Cardiac fibroblast (primary cell): Measurements from ENCODE around the gene GRM7.

Experiments used
- DNase-seq, 2 donors: peaks; one replicate each; pipeline versions ENCODE4 v3.0.0 to v3.0.0-alpha.2; 2010; ENCODE audit warnings: low read depth in 2 of 2
- H3K4me3 ChIP-seq, 2 donors: replicated peaks in 1 of 2; 1 replicate in 1 of 2; 2 replicates in 1 of 2; pipeline ENCODE4 v1.5.1; 2011; ENCODE audit warnings: low read depth in 2 of 2, low read length in 2 of 2, mild to moderate bottlenecking in 2 of 2, moderate library complexity in 1 of 2
- CTCF ChIP-seq: IDR thresholded peaks from one replicate; pipeline ENCODE4 v1.5.1; 2011; ENCODE audit warnings: low read depth, mild to moderate bottlenecking, low read length, inconsistent platforms

Gene GRM7

GRCh38 chr3:7760718-7761117 is 899.8 kb downstream of the GRM7 start:
- no peak overlapping the region for H3K4me3 ChIP-seq
- TF ChIP-seq CTCF, result no peak
- no peak for DNase-seq

DNA sequence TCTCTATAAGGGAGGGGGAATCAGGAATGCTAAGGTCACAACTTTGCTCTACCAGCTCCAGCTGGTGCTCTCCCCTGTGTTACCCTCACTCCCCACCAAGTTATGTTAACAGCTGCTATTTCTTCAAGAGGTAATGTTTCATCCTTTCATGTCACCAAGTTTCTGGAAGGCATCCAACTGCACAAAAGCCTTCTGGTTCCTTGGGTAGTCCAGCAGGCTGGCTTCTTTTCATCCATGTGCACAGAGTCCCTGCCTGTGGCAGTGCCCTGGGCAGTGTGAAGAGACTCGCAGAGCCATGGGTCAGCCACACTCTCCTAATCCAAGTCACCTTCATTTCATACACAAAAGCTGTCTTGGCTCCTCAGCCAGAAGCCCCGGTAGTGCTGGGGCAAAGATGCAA is 903.2 kb downstream of the GRM7 start:
- no peak overlapping the region for H3K4me3 ChIP-seq
- DNase-seq, result no peak
- TF ChIP-seq CTCF, result no peak

DNA sequence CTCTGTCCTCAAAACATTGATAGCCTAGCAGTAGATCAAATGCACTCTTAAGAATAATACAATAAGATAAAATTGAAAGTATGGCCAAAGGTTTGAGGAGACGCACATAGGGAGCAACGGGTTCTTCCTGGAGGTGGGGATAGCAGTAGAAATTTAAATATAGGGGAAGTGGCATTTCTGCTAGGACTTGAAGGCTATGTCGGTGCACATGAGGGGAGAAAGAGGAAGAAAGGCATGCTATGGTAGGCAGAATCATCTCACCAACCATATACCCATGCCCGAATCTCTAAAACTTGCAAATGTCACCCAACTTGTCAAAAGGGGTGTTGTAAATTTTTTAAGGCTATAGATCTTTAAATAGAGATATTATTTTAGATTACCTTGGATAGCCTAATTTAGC is 905.6 kb downstream of the GRM7 start:
- TF ChIP-seq CTCF, result no peak
- no peak overlapping the region for H3K4me3 ChIP-seq
- DNase-seq, result no peak

DNA sequence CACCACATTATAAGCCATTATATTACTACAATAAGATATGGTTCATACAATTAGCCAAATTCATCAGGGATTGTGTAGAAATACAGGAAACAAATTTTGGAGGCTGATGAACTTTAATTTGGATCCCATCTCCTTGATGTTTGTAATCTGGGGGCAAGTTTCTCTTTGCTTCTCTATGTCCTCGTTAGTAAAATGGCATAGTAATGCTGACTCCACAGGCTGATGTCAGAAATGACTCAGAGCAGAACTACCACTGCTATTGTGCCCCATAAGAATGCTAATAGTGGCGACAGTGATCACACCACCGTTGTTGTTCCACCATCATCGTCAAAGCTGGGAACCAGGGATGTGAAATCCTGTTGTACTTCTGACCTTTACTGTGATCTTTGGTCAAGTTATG is 918.4 kb downstream of the GRM7 start:
- peak; percentile 18 to 59 for DNase-seq
- no peak overlapping the region for H3K4me3 ChIP-seq
- TF ChIP-seq CTCF, result no peak

DNA sequence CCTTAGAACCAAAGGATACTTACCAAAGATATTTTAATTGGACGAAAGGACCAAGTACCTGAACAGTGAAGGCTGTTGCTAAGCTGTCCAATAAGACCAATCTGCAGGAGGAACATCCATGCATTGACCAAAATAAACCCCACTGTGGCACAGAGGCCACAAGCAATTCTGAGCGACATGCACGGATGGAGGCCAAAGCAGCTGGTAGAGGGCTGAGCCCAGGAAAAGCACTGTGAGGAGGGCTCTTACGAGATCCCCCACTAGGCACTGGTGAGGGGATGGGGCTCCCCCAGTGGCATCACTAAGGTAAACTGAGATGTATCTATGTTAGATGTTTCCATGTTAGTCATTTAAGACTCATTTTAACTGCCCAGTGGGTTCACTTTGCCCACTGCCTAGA is 920.5 kb downstream of the GRM7 start:
- no peak overlapping the region for H3K4me3 ChIP-seq
- no peak for DNase-seq
- TF ChIP-seq CTCF, result no peak

- DNase-seq, result peak in 1 of 2 donors; percentile 12
- no peak overlapping the region for H3K4me3 ChIP-seq
- no peak for TF ChIP-seq CTCF
These were observed 927.2 kb downstream of the GRM7 start for GRCh38 chr3:7787871-7788828.
